B cell (primary cell): ENCODE measurements around the gene LAT. TPM values are rescaled to one million over a fixed set of nuclear protein-coding genes. Genes with fewer than 3 reads are reported as not detected.

Experiments used
- ATAC-seq: fragments of 200-7000 bp; cut with Tn5 transposase; one replicate; pipeline ENCODE4 v1.10.0; 2021; ENCODE audit warnings: low read depth, mild to moderate bottlenecking, moderate number of reproducible peaks, moderate library complexity
- CTCF ChIA-PET: fragments of 350-600 bp; sonication (Branson Sonifier 250); formaldehyde crosslinking; loops from one replicate; lab custom pipeline; 2021; ENCODE audit warnings: antibody characterized with exemption, inconsistent platforms; lab: Charles Lee
- POLR2A ChIA-PET: fragments of 350-600 bp; sonication (Branson Sonifier 250); formaldehyde crosslinking; loops from one replicate; lab custom pipeline; 2021; ENCODE audit warnings: antibody characterized with exemption; lab: Charles Lee
- DNase-seq: peaks from one replicate; pipeline ENCODE4 v3.0.0; 2013
- H2AFZ ChIP-seq: 2 replicates; pipeline ENCODE4 v1.6.1; 2012; ENCODE audit warnings: mild to moderate bottlenecking, low read depth, low read length; ENCODE audit not compliant: insufficient read depth, poor library complexity, severe bottlenecking
- H3K27ac ChIP-seq, 2 donors: 1 replicate in 1 of 2; 2 replicates in 1 of 2; pipeline ENCODE4 v1.5.1; 2012 to 2013; ENCODE audit warnings: low read length in 2 of 2, mild to moderate bottlenecking in 2 of 2, moderate library complexity in 1 of 2
- H3K27me3 ChIP-seq, 4 experiments: fragments of 200-600 bp in 1 of 4; sonication (generic) in 1 of 4; replicated peaks in 1 of 4; 1 replicate in 2 of 4; 2 replicates in 2 of 4; pipeline versions ENCODE4 v1.6.1 to v1.7.0; 2013 to 2016; ENCODE audit warnings: low read length in 3 of 4, mild to moderate bottlenecking in 2 of 4, mixed read lengths in 1 of 4, moderate library complexity in 1 of 4; ENCODE audit not compliant: insufficient read depth in 4 of 4, control insufficient read depth in 3 of 4; ENCODE audit errors: control extremely low read depth in 1 of 4
- H3K36me3 ChIP-seq, 2 experiments: replicated peaks in 1 of 2; 1 replicate in 1 of 2; 2 replicates in 1 of 2; pipeline versions ENCODE4 v1.6.1 to v1.7.1; 2013; ENCODE audit warnings: low read length in 1 of 2; ENCODE audit not compliant: insufficient read depth in 2 of 2, control insufficient read depth in 1 of 2; ENCODE audit errors: control extremely low read depth in 1 of 2, extremely low read depth in 1 of 2
- H3K4me1 ChIP-seq, 2 donors: fragments of 200-600 bp in 1 of 2; sonication (generic) in 1 of 2; 1 replicate in 1 of 2; 2 replicates in 1 of 2; pipeline versions ENCODE4 v1.5.1 to v1.6.1; 2013 to 2017; ENCODE audit warnings: low read length in 2 of 2; ENCODE audit not compliant: control insufficient read depth in 2 of 2, insufficient read depth in 2 of 2
- H3K4me2 ChIP-seq: replicated peaks from 2 replicates; pipeline ENCODE3; 2012; ENCODE audit warnings: mild to moderate bottlenecking, low read depth, low read length; ENCODE audit not compliant: poor library complexity, severe bottlenecking
- H3K4me3 ChIP-seq, 5 experiments: fragments of 200-600 bp in 1 of 5; sonication (generic) in 1 of 5; 1 replicate in 3 of 5; 2 replicates in 2 of 5; pipeline versions ENCODE4 v1.5.1 to v1.7.0; 2011 to 2016; ENCODE audit warnings: low read length in 4 of 5, mild to moderate bottlenecking in 4 of 5, low read depth in 2 of 5, control low read depth in 1 of 5, moderate library complexity in 1 of 5; ENCODE audit not compliant: insufficient read depth in 1 of 5; ENCODE audit errors: control extremely low read depth in 1 of 5, extremely low read depth in 1 of 5
- H3K79me2 ChIP-seq: fragments of 200-600 bp; sonication (generic); one replicate; pipeline ENCODE4 v1.6.0; 2016; ENCODE audit warnings: low read length; ENCODE audit not compliant: control insufficient read depth, insufficient read depth
- H3K9ac ChIP-seq: fragments of 200-600 bp; sonication (generic); 2 replicates; pipeline ENCODE4 v1.6.1; 2017; ENCODE audit warnings: mild to moderate bottlenecking, low read length, moderate library complexity
- H3K9me3 ChIP-seq, 3 donors: one replicate each; pipeline versions ENCODE4 v1.6.1 to v1.7.1; 2013; ENCODE audit warnings: low read length in 2 of 3; ENCODE audit not compliant: control insufficient read depth in 2 of 3, insufficient read depth in 1 of 3; ENCODE audit errors: control extremely low read depth in 1 of 3
- H4K20me1 ChIP-seq: 2 replicates; pipeline ENCODE4 v1.6.0; 2012; ENCODE audit warnings: mild to moderate bottlenecking, low read length; ENCODE audit not compliant: insufficient read depth, control insufficient read depth, poor library complexity, severe bottlenecking
- H3K27ac Mint-ChIP-seq: one replicate; pipeline ENCODE4 v1.8.0; 2021; ENCODE audit warnings: mixed read lengths
- H3K27me3 Mint-ChIP-seq: one replicate; pipeline ENCODE4 v1.8.0; 2021; ENCODE audit warnings: mixed read lengths
- H3K4me1 Mint-ChIP-seq: one replicate; pipeline ENCODE4 v1.8.0; 2021; ENCODE audit warnings: mixed read lengths
- H3K4me3 Mint-ChIP-seq: one replicate; pipeline ENCODE4 v1.8.0; 2021; ENCODE audit warnings: mixed read lengths
- H3K9me3 Mint-ChIP-seq: one replicate; pipeline ENCODE4 v1.8.0; 2022; ENCODE audit warnings: mixed read lengths; ENCODE audit not compliant: insufficient read depth
- CTCF ChIP-seq: fragments of 200-600 bp; IDR thresholded peaks from one replicate; pipeline ENCODE4 v1.8.0; 2022; ENCODE audit warnings: antibody characterized with exemption, mild to moderate bottlenecking
- EZH2 ChIP-seq: IDR thresholded peaks from 2 replicates; pipeline ENCODE4 v1.6.1; 2012; ENCODE audit warnings: borderline replicate concordance, low read depth, mild to moderate bottlenecking, moderate library complexity, low read length; ENCODE audit not compliant: insufficient read depth, poor library complexity, severe bottlenecking
- WGBS: methylation state at CpG from one replicate; pipeline ENCODE4 v1.1.5; 2013; ENCODE audit warnings: missing lambda C conversion rate; ENCODE audit not compliant: insufficient coverage; 5-methylcytosine and 5-hydroxymethylcytosine counted together
- intact Hi-C: fragments of 100-400 bp; cut with micrococcal nuclease; formaldehyde crosslinking; loops from one replicate; pipeline ENCODE4 v1.10.0; 2022
- polyA plus RNA-seq: library from polyadenylated mRNA; depleted of rRNA; stranded (reverse); fragments of >200 nt; gene quantifications from 2 replicates; pipeline ENCODE4 v1.2.3, GENCODE V29; 2012
- total RNA-seq, 2 donors: library from RNA; stranded (reverse); fragments of 120-200 nt in 1 of 2; gene quantifications; 1 replicate in 1 of 2; 2 replicates in 1 of 2; pipeline versions ENCODE4 v1.2.3 to v1.2.4, GENCODE V29; 2013 to 2022

The LAT gene
- total and polyA plus RNA-seq, 2 donors (not counting 1 experiment from before 2014, with no cell fraction given) = 10.6 to 12.2 TPM

GRCh38 chr16:28975158-28975599, 9.7 kb upstream of the LAT start:
- no peak for ATAC-seq
- no peaks in the 10 kb centered on the region for H3K9me3 Mint-ChIP-seq
- 8% methylated on average over 29 of the region's 30 CpGs for WGBS
- H3K9ac ChIP-seq = peak overlapping the region; percentile 93
- TF ChIP-seq CTCF = no peak
- no peak for TF ChIP-seq EZH2
- H2AFZ ChIP-seq = peak overlapping the region; percentile 96
- ChIA-PET CTCF (interaction anchor here (3.0 kb wide), 1 partner anchor 30 kb away, joined by 13 read pairs; no protein-coding TSS in a partner anchor), POLR2A (interaction anchor here (0.6 kb wide), 2 partner anchors 100 to 151 kb away, joined by 3 read pairs; no protein-coding TSS in a partner anchor)
- H3K9me3 ChIP-seq = no peaks in the 10 kb centered on the region
- peak overlapping the region; percentile 49 to 95 (median 83) for H3K4me3 ChIP-seq
- peaks cover 34% of the 10 kb centered on the region for H3K79me2 ChIP-seq
- H3K4me1 ChIP-seq = peaks cover 13 to 17% of the 10 kb centered on the region in 2 donors
- H3K4me3 Mint-ChIP-seq = peak overlapping the region; percentile 96
- no peaks in the 10 kb centered on the region for H3K27me3 Mint-ChIP-seq
- intact Hi-C loops = no loop called here
- peak overlapping the region in 1 of 2 donors; percentile 90 for H3K27ac ChIP-seq
- H4K20me1 ChIP-seq = peaks cover 13% of the 10 kb centered on the region
- H3K36me3 ChIP-seq = peaks cover 0 to 26% of the 10 kb centered on the region in 2 experiments
- no peaks in the 10 kb centered on the region for H3K27me3 ChIP-seq
- H3K4me2 ChIP-seq = peak overlapping the region; percentile 98
- no peak for DNase-seq
- H3K4me1 Mint-ChIP-seq = peaks cover 30% of the 10 kb centered on the region
- H3K27ac Mint-ChIP-seq = peak overlapping the region; percentile 95
